C4-2B (cell line): ENCODE measurements around the gene CHST11.

Experiments
- CTCF ChIP-seq: fragments of 450-650 bp; conservative IDR thresholded peaks from 2 replicates; pipeline ENCODE4 v1.5.1; 2017; ENCODE audit warnings: mild to moderate bottlenecking
- ZFX ChIP-seq: fragments of 450-650 bp; IDR thresholded peaks from 2 replicates; pipeline ENCODE4 v1.6.1; 2017

DNA sequence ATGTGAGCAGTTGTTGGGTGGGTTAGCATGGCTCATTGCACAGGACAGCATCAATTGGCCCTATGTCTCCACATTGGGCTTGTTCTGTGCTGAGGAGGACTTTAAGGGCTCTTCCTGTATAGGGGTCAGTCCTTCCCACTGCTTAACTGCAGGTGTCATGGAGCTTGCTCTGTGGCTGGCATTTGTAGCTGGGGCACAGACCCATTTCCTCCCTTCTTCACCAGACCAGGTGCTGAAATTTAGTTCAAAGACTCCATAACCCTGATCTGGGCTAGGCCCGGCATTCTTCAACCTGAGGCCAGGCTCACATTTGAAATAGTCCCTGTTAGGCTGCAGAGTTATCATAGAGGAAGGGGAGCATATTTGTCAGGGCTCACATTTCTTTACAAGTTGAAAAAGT lies 12.8 kb downstream of the CHST11 start:
- TF ChIP-seq CTCF (no peak), ZFX (no peak)
